OCI-LY7 (cell line): ENCODE results near the gene SKA2. TPM values are rescaled to one million over a fixed set of nuclear protein-coding genes. Genes with fewer than 3 reads are reported as not detected.
A peak's percentile ranks its signal among the peaks of the same experiment; 100 is the strongest.

Experiments
- BruUV-seq: library from RNA; stranded (reverse); fragments of 400-500 nt; replicated peaks from 2 replicates; lab custom pipeline; 2021; lab: Mats Ljungman, UMichigan
- CTCF ChIA-PET: fragments of 300-600 bp; sonication (Branson Sonifier 250); formaldehyde crosslinking; loops from one replicate; lab custom pipeline; 2022; ENCODE audit warnings: antibody characterized with exemption; ENCODE audit not compliant: unreplicated experiment; lab: Charles Lee
- POLR2A ChIA-PET: fragments of 300-600 bp; sonication (Branson Sonifier 250); formaldehyde crosslinking; loops from one replicate; lab custom pipeline; 2022; ENCODE audit warnings: antibody characterized with exemption; lab: Charles Lee
- DNase-seq: peaks from one replicate; pipeline ENCODE4 v3.0.0-alpha.2; 2015; ENCODE audit warnings: low spot score
- H2AFZ ChIP-seq: fragments of 200-600 bp; sonication (generic), shearing (Covaris generic); 2 replicates; pipeline ENCODE4 v1.6.1; 2014; ENCODE audit warnings: mild to moderate bottlenecking, antibody characterized with exemption, low read length, moderate library complexity
- H3K27ac ChIP-seq: fragments of 200-600 bp; sonication (generic); 2 replicates; pipeline ENCODE4 v1.5.1; 2014; ENCODE audit warnings: mixed run types, low read depth, mild to moderate bottlenecking, moderate library complexity, low read length, inconsistent platforms; ENCODE audit not compliant: poor library complexity, severe bottlenecking
- H3K36me3 ChIP-seq: fragments of 200-600 bp; sonication (generic); 2 replicates; pipeline ENCODE4 v1.6.1; 2014; ENCODE audit warnings: mild to moderate bottlenecking, antibody characterized with exemption, low read length, moderate library complexity, mixed read lengths; ENCODE audit not compliant: insufficient read depth
- H3K4me1 ChIP-seq: fragments of 200-600 bp; sonication (generic); 2 replicates; pipeline ENCODE4 v1.5.1; 2014; ENCODE audit warnings: mild to moderate bottlenecking, low read length; ENCODE audit not compliant: insufficient read depth, poor library complexity, severe bottlenecking
- H3K4me2 ChIP-seq: fragments of 200-600 bp; sonication (generic); 2 replicates; pipeline ENCODE4 v1.6.1; 2014; ENCODE audit warnings: mild to moderate bottlenecking, low read length
- H3K4me3 ChIP-seq: fragments of 200-600 bp; sonication (generic); 2 replicates; pipeline ENCODE4 v1.5.1; 2014; ENCODE audit warnings: mild to moderate bottlenecking, low read depth, low read length; ENCODE audit not compliant: poor library complexity, severe bottlenecking
- H3K79me2 ChIP-seq: fragments of 200-600 bp; sonication (generic); 2 replicates; pipeline ENCODE4 v1.6.1; 2016; ENCODE audit warnings: low read depth, mild to moderate bottlenecking, low read length, moderate library complexity, mixed read lengths; ENCODE audit not compliant: insufficient read depth
- H3K9me2 ChIP-seq: fragments of 200-600 bp; sonication (generic); 2 replicates; pipeline ENCODE4 v1.6.1; 2016; ENCODE audit warnings: mild to moderate bottlenecking, low read length, mixed read lengths; ENCODE audit not compliant: insufficient read depth
- H3K9me3 ChIP-seq: fragments of 200-600 bp; sonication (generic); 2 replicates; pipeline ENCODE4 v1.6.1; 2014; ENCODE audit warnings: mild to moderate bottlenecking, mixed run types, low read length, mixed read lengths
- H4K20me1 ChIP-seq: fragments of 200-600 bp; sonication (generic); 2 replicates; pipeline ENCODE4 v1.6.1; 2014; ENCODE audit warnings: mild to moderate bottlenecking, antibody characterized with exemption, low read length, moderate library complexity, mixed read lengths; ENCODE audit not compliant: insufficient read depth
- EZH2phosphoT487 ChIP-seq: fragments of 200-600 bp; sonication (generic); IDR thresholded peaks from 2 replicates; pipeline ENCODE4 v1.6.1; 2018; ENCODE audit warnings: low read depth, borderline replicate concordance, mild to moderate bottlenecking, mixed run types, antibody characterized with exemption, low read length, moderate library complexity, mixed read lengths
- intact Hi-C: fragments of 100-400 bp; cut with micrococcal nuclease; formaldehyde crosslinking; loops from one replicate; pipeline ENCODE4 v1.10.0; 2022; ENCODE audit not compliant: unreplicated experiment
- total RNA-seq, 2 experiments: library from RNA; depleted of rRNA in 1 of 2; stranded (reverse); fragments of >200 nt in 1 of 2; shearing (Covaris generic) in 1 of 2; gene quantifications; 2 replicates each; pipeline ENCODE4 v1.2.3, GENCODE V29; 2014 to 2022
- TF ChIP-seq, protein P1 (sequence below): fragments of 200-600 bp; sonication (generic); conservative IDR thresholded peaks from 2 replicates; pipeline ENCODE4 v1.5.1; 2014; ENCODE audit warnings: mild to moderate bottlenecking, antibody characterized with exemption, low read length, moderate library complexity, mixed read lengths

Gene SKA2
- total RNA-seq, 2 experiments from 2014 or later = 82.5 to 106 TPM

DNA sequence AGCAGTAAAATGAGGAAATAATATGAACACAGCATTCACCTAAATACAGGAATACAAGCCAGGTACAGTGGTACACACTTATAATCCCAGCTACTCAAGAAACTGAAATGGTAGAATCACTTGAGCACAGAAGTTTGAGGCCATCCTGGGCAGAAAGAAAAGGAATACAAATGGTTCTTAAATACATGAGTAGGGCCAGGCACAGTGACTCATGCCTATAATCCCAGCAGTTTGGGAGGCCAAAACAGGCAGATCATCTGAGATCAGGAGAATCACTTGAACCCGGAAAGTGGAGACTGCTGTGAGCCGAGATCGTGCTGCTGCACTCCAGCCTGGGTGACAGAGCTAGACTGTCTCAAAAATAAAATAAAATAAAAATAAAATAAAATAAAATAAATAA lies 31.9 kb upstream of the SKA2 start:
- Histone ChIP-seq H3K4me2 (no peak overlapping the region), H4K20me1 (no peaks in the 10 kb centered on the region), H3K9me2 (no peaks in the 10 kb centered on the region), H3K4me1 (no peaks in the 10 kb centered on the region), H3K36me3 (peaks cover 89% of the 10 kb centered on the region), H3K27ac (no peak overlapping the region), H3K79me2 (no peaks in the 10 kb centered on the region), H3K4me3 (no peak overlapping the region), H3K9me3 (no peaks in the 10 kb centered on the region), H2AFZ (no peak overlapping the region)
- TF ChIP-seq, protein P1, sequence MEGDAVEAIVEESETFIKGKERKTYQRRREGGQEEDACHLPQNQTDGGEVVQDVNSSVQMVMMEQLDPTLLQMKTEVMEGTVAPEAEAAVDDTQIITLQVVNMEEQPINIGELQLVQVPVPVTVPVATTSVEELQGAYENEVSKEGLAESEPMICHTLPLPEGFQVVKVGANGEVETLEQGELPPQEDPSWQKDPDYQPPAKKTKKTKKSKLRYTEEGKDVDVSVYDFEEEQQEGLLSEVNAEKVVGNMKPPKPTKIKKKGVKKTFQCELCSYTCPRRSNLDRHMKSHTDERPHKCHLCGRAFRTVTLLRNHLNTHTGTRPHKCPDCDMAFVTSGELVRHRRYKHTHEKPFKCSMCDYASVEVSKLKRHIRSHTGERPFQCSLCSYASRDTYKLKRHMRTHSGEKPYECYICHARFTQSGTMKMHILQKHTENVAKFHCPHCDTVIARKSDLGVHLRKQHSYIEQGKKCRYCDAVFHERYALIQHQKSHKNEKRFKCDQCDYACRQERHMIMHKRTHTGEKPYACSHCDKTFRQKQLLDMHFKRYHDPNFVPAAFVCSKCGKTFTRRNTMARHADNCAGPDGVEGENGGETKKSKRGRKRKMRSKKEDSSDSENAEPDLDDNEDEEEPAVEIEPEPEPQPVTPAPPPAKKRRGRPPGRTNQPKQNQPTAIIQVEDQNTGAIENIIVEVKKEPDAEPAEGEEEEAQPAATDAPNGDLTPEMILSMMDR = no peak
- DNase-seq = no peak
- ChIA-PET POLR2A (no interaction called here), CTCF (no interaction called here)
- BruUV-seq = TSS peak; percentile 26
- intact Hi-C loops = no loop called here

GRCh38 chr17:59185997-59186396 lies 31.0 kb upstream of the SKA2 start:
- no peak for TF ChIP-seq EZH2phosphoT487
- TF ChIP-seq, protein P1 = no peak
- no peaks in the 10 kb centered on the region for H3K9me2 ChIP-seq
- ChIA-PET CTCF (no interaction called here), POLR2A (interaction anchor here (0.7 kb wide), 2 partner anchors 448 to 1616 kb away, joined by 5 read pairs; no protein-coding TSS in a partner anchor)
- intact Hi-C loops = no loop called here
- peaks cover 89% of the 10 kb centered on the region for H3K36me3 ChIP-seq
- no peak overlapping the region for H3K4me2 ChIP-seq
- no peaks in the 10 kb centered on the region for H4K20me1 ChIP-seq
- DNase-seq = no peak
- no peak overlapping the region for H3K4me3 ChIP-seq
- no peak overlapping the region for H3K27ac ChIP-seq
- no peaks in the 10 kb centered on the region for H3K79me2 ChIP-seq
- BruUV-seq = no TSS peak
- no peak overlapping the region for H2AFZ ChIP-seq
- no peaks in the 10 kb centered on the region for H3K9me3 ChIP-seq
- no peaks in the 10 kb centered on the region for H3K4me1 ChIP-seq

DNA sequence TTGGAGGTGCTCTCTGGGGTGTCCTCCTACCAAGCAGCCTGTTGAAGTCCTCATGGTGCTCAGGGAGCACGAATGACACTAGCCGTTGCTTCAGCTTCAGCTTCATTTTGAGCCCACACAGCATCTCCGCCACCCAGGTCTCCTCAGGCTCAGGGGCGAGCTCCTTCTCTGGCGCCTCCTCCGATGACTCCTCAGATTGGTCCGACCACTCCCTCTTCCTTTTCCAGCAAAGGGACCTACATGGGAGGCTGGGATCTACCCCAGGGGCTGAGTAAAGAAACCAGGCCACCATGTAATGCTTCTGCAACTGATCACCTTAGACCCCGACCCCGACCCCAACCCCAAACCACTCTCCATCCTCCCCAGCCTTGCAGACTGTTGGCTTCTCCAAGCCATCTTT lies 26.5 kb upstream of the SKA2 start:
- ChIA-PET CTCF (no interaction called here), POLR2A (no interaction called here)
- H3K79me2 ChIP-seq = no peaks in the 10 kb centered on the region
- no peaks in the 10 kb centered on the region for H4K20me1 ChIP-seq
- H3K9me2 ChIP-seq = no peaks in the 10 kb centered on the region
- H3K4me2 ChIP-seq = no peak overlapping the region
- H2AFZ ChIP-seq = no peak overlapping the region
- H3K4me1 ChIP-seq = no peaks in the 10 kb centered on the region
- DNase-seq = no peak
- peaks cover 80% of the 10 kb centered on the region for H3K36me3 ChIP-seq
- intact Hi-C loops = no loop called here
- TF ChIP-seq EZH2phosphoT487 = no peak
- TF ChIP-seq, protein P1 = no peak
- no peak overlapping the region for H3K4me3 ChIP-seq
- H3K27ac ChIP-seq = no peak overlapping the region
- H3K9me3 ChIP-seq = no peaks in the 10 kb centered on the region
- no TSS peak for BruUV-seq
